Measurements from ENCODE around the gene TMPRSS3.

DNA sequence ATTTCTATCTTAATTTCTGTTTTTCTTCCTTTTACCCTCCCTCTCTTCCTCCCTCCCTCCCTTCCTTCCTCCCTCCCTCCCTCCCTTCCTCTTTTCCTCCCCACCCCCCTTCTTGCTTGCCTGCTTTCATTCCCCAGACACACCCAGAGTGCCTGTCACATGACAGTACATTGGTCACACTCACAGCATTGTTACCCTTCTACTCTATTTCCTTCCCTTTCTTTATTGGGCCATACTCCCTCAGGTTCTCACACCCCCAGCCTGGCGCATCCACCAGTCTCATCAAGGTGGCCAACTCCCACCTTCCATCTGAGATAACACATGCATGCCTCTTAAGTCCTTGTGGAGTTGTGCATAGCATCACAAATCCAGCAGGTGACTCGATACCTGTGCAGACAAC lies 10.9 kb downstream of the TMPRSS3 start:
- TF ChIP-seq ELF1 (IDR thresholded peaks at IDR 0.05) (no peak), NFIC (IDR thresholded peaks at IDR 0.05; ENCODE audit: borderline replicate concordance) (no peak), TEAD4 (IDR thresholded peaks at IDR 0.05; ENCODE audit: borderline replicate concordance, insufficient read depth) (no peak), RCOR1 (IDR thresholded peaks at IDR 0.05; ENCODE audit: low read length) (no peak), MEF2A (IDR thresholded peaks at IDR 0.05; ENCODE audit: borderline replicate concordance, low read depth) (no peak), POLR2AphosphoS5 (IDR thresholded peaks at IDR 0.05; ENCODE audit: low read depth, low read length) (no peak), RXRA (IDR thresholded peaks at IDR 0.05; ENCODE audit: borderline replicate concordance, low read depth) (no peak)
- TF ChIP-seq, protein P1, sequence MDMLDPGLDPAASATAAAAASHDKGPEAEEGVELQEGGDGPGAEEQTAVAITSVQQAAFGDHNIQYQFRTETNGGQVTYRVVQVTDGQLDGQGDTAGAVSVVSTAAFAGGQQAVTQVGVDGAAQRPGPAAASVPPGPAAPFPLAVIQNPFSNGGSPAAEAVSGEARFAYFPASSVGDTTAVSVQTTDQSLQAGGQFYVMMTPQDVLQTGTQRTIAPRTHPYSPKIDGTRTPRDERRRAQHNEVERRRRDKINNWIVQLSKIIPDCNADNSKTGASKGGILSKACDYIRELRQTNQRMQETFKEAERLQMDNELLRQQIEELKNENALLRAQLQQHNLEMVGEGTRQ (IDR thresholded peaks at IDR 0.05; ENCODE audit: borderline replicate concordance, low read depth, low read length) = no peak
- TF ChIP-seq, protein P2, sequence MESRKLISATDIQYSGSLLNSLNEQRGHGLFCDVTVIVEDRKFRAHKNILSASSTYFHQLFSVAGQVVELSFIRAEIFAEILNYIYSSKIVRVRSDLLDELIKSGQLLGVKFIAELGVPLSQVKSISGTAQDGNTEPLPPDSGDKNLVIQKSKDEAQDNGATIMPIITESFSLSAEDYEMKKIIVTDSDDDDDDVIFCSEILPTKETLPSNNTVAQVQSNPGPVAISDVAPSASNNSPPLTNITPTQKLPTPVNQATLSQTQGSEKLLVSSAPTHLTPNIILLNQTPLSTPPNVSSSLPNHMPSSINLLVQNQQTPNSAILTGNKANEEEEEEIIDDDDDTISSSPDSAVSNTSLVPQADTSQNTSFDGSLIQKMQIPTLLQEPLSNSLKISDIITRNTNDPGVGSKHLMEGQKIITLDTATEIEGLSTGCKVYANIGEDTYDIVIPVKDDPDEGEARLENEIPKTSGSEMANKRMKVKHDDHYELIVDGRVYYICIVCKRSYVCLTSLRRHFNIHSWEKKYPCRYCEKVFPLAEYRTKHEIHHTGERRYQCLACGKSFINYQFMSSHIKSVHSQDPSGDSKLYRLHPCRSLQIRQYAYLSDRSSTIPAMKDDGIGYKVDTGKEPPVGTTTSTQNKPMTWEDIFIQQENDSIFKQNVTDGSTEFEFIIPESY (IDR thresholded peaks at IDR 0.05; ENCODE audit: borderline replicate concordance, low read depth) = no peak
- TF ChIP-seq, protein P3, sequence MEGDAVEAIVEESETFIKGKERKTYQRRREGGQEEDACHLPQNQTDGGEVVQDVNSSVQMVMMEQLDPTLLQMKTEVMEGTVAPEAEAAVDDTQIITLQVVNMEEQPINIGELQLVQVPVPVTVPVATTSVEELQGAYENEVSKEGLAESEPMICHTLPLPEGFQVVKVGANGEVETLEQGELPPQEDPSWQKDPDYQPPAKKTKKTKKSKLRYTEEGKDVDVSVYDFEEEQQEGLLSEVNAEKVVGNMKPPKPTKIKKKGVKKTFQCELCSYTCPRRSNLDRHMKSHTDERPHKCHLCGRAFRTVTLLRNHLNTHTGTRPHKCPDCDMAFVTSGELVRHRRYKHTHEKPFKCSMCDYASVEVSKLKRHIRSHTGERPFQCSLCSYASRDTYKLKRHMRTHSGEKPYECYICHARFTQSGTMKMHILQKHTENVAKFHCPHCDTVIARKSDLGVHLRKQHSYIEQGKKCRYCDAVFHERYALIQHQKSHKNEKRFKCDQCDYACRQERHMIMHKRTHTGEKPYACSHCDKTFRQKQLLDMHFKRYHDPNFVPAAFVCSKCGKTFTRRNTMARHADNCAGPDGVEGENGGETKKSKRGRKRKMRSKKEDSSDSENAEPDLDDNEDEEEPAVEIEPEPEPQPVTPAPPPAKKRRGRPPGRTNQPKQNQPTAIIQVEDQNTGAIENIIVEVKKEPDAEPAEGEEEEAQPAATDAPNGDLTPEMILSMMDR (IDR thresholded peaks at IDR 0.05) = no peak
- TF ChIP-seq, protein P4, sequence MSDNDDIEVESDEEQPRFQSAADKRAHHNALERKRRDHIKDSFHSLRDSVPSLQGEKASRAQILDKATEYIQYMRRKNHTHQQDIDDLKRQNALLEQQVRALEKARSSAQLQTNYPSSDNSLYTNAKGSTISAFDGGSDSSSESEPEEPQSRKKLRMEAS (IDR thresholded peaks at IDR 0.05; ENCODE audit: low read depth) = no peak
- TF ChIP-seq, protein P5, sequence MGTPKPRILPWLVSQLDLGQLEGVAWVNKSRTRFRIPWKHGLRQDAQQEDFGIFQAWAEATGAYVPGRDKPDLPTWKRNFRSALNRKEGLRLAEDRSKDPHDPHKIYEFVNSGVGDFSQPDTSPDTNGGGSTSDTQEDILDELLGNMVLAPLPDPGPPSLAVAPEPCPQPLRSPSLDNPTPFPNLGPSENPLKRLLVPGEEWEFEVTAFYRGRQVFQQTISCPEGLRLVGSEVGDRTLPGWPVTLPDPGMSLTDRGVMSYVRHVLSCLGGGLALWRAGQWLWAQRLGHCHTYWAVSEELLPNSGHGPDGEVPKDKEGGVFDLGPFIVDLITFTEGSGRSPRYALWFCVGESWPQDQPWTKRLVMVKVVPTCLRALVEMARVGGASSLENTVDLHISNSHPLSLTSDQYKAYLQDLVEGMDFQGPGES (IDR thresholded peaks at IDR 0.05; ENCODE audit: low read depth, low read length) = no peak
